Neural cell (in vitro differentiated cells): ENCODE data around the gene MMP24OS.

Source experiments
- TF ChIP-seq, protein P1 (sequence below): IDR thresholded peaks from 2 replicates; pipeline ENCODE4 v1.6.1; 2012; ENCODE audit warnings: borderline replicate concordance
- TF ChIP-seq, protein P2 (sequence below): fragments of 450-650 bp; IDR thresholded peaks from 2 replicates; pipeline ENCODE4 v1.5.1; 2014; ENCODE audit warnings: antibody characterized with exemption, mild to moderate bottlenecking, moderate library complexity; ENCODE audit not compliant: poor library complexity, severe bottlenecking

DNA sequence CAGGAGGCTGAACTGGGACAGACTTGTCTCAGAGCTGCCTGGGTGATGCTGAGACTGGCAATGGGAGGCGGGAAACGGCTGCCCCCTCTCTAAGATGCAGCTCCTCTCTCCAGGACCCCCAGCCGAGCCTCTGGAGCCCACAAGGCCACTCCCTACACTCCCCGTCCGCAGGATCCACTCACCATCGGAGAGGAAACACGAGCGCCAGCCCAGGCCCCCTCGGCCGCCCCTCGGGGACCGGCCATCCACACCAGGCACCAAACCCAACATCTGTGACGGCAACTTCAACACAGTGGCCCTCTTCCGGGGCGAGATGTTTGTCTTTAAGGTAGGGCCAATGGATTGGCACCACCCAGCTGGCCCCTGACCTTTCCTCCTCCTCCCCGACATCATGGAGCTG is 10.8 kb downstream of the MMP24OS start:
- TF ChIP-seq, protein P1, sequence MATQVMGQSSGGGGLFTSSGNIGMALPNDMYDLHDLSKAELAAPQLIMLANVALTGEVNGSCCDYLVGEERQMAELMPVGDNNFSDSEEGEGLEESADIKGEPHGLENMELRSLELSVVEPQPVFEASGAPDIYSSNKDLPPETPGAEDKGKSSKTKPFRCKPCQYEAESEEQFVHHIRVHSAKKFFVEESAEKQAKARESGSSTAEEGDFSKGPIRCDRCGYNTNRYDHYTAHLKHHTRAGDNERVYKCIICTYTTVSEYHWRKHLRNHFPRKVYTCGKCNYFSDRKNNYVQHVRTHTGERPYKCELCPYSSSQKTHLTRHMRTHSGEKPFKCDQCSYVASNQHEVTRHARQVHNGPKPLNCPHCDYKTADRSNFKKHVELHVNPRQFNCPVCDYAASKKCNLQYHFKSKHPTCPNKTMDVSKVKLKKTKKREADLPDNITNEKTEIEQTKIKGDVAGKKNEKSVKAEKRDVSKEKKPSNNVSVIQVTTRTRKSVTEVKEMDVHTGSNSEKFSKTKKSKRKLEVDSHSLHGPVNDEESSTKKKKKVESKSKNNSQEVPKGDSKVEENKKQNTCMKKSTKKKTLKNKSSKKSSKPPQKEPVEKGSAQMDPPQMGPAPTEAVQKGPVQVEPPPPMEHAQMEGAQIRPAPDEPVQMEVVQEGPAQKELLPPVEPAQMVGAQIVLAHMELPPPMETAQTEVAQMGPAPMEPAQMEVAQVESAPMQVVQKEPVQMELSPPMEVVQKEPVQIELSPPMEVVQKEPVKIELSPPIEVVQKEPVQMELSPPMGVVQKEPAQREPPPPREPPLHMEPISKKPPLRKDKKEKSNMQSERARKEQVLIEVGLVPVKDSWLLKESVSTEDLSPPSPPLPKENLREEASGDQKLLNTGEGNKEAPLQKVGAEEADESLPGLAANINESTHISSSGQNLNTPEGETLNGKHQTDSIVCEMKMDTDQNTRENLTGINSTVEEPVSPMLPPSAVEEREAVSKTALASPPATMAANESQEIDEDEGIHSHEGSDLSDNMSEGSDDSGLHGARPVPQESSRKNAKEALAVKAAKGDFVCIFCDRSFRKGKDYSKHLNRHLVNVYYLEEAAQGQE, result no peak
- TF ChIP-seq, protein P2, sequence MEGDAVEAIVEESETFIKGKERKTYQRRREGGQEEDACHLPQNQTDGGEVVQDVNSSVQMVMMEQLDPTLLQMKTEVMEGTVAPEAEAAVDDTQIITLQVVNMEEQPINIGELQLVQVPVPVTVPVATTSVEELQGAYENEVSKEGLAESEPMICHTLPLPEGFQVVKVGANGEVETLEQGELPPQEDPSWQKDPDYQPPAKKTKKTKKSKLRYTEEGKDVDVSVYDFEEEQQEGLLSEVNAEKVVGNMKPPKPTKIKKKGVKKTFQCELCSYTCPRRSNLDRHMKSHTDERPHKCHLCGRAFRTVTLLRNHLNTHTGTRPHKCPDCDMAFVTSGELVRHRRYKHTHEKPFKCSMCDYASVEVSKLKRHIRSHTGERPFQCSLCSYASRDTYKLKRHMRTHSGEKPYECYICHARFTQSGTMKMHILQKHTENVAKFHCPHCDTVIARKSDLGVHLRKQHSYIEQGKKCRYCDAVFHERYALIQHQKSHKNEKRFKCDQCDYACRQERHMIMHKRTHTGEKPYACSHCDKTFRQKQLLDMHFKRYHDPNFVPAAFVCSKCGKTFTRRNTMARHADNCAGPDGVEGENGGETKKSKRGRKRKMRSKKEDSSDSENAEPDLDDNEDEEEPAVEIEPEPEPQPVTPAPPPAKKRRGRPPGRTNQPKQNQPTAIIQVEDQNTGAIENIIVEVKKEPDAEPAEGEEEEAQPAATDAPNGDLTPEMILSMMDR, result no peak
